Measurements from ENCODE around the gene WDR86. TPM values are rescaled to one million over a fixed set of nuclear protein-coding genes. Genes with fewer than 3 reads are reported as not detected.

The WDR86 gene
- total RNA-seq, 1 donor from 2014 or later = 83.0 TPM

GRCh38 chr7:151363182-151363581 is 46.7 kb downstream of the WDR86 start:
- Mint-ChIP-seq H3K9me3 (no peaks in the 10 kb centered on the region), H3K27ac (no peak overlapping the region), H3K27me3 (no peaks in the 10 kb centered on the region), H3K36me3 (peaks cover 41% of the 10 kb centered on the region), H3K4me1 (ENCODE audit: unreplicated experiment) (peaks cover 26% of the 10 kb centered on the region), H3K4me3 (no peak overlapping the region)
- no peak for DNase-seq (ENCODE audit: extremely low spot score, unreplicated experiment)
- no peak for TF ChIP-seq CTCF (conservative IDR thresholded peaks at IDR 0.05)

- TF ChIP-seq CTCF (conservative IDR thresholded peaks at IDR 0.05) = no peak
- H3K4me3 Mint-ChIP-seq = no peak overlapping the region
- peaks cover 41% of the 10 kb centered on the region for H3K36me3 Mint-ChIP-seq
- DNase-seq (ENCODE audit: extremely low spot score, unreplicated experiment) = no peak
- peaks cover 18% of the 10 kb centered on the region for H3K4me1 Mint-ChIP-seq (ENCODE audit: unreplicated experiment)
- H3K27ac Mint-ChIP-seq = no peak overlapping the region
- no peaks in the 10 kb centered on the region for H3K27me3 Mint-ChIP-seq
- no peaks in the 10 kb centered on the region for H3K9me3 Mint-ChIP-seq
Measured at GRCh38 chr7:151361193-151361959, 48.5 kb downstream of the WDR86 start.

GRCh38 chr7:151352512-151352911 is 57.3 kb downstream of the WDR86 start:
- H3K4me3 Mint-ChIP-seq = no peak overlapping the region
- no peaks in the 10 kb centered on the region for H3K27me3 Mint-ChIP-seq
- no peak overlapping the region for H3K27ac Mint-ChIP-seq
- no peak for TF ChIP-seq CTCF (conservative IDR thresholded peaks at IDR 0.05)
- DNase-seq (ENCODE audit: extremely low spot score, unreplicated experiment) = no peak
- H3K4me1 Mint-ChIP-seq (ENCODE audit: unreplicated experiment) = peaks cover 9% of the 10 kb centered on the region
- H3K36me3 Mint-ChIP-seq = peaks cover 11% of the 10 kb centered on the region
- H3K9me3 Mint-ChIP-seq = no peaks in the 10 kb centered on the region

- no peak overlapping the region for H3K4me3 Mint-ChIP-seq
- peaks cover 11% of the 10 kb centered on the region for H3K36me3 Mint-ChIP-seq
- H3K27me3 Mint-ChIP-seq = no peaks in the 10 kb centered on the region
Measured at GRCh38 chr7:151351967-151352366, 57.9 kb downstream of the WDR86 start.

GRCh38 chr7:151351027-151351426 is 58.8 kb downstream of the WDR86 start:
- DNase-seq (ENCODE audit: extremely low spot score, unreplicated experiment) = no peak
- peaks cover 12% of the 10 kb centered on the region for H3K36me3 Mint-ChIP-seq

More at GRCh38 chr7:151351967-151352366, 57.9 kb downstream of the WDR86 start:
- no peak for TF ChIP-seq CTCF (conservative IDR thresholded peaks at IDR 0.05)
- no peaks in the 10 kb centered on the region for H3K9me3 Mint-ChIP-seq
- peaks cover 9% of the 10 kb centered on the region for H3K4me1 Mint-ChIP-seq (ENCODE audit: unreplicated experiment)
- no peak overlapping the region for H3K27ac Mint-ChIP-seq
- DNase-seq (ENCODE audit: extremely low spot score, unreplicated experiment) = no peak

More at GRCh38 chr7:151351027-151351426, 58.8 kb downstream of the WDR86 start:
- Mint-ChIP-seq H3K4me3 (no peak overlapping the region), H3K27ac (no peak overlapping the region), H3K27me3 (no peaks in the 10 kb centered on the region), H3K4me1 (ENCODE audit: unreplicated experiment) (peaks cover 9% of the 10 kb centered on the region), H3K9me3 (no peaks in the 10 kb centered on the region)
- TF ChIP-seq CTCF (conservative IDR thresholded peaks at IDR 0.05) = no peak

All from type B pancreatic cell (in vitro differentiated cells).